HG03139 (cell line): ENCODE results near the gene MAP3K14.

Experiments
- ATAC-seq: cut with Tn5 transposase; IDR thresholded peaks from one replicate; pipeline ENCODE4 v1.9.1; 2021; ENCODE audit not compliant: unreplicated experiment

MAP3K14 gene

DNA sequence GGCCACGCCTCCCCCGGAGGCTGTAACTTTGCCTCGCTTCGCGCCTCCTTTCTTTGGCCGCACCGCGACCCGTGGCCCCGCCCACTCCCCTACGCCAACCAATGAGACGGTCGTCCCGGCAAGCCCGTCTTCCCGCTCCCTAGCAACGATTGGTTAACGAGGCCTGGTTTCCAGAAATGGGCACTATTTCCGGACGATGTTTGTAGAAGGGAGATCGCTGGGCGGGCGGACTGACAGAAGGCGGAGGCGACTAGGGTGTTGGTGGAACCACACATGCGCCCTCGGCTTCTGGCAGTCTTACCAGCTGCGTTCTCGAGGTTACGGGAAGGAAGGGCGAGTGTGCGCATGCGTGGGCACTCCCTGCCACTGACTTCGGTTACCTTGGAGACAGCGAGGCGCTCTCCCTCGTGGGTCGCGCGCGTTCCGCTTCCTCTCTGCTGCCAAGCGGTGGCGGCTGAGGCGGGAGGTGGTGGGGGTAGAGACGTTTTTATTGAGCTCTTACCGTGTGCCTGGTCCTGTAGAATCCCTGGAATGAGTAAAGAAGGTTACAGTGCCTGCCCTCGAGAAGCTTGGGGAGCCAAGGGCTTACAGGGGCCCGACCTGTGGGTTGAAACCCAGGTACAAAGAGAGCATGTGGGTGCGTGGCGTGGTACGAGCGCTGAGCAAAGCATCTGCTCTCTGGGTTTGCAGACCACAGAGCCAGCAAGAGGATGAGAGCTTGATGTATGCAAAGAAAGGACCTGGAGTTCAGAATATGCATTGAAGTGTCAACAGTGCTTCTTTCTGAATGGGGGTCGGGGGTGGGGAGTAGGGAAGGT, 500 bp upstream of the MAP3K14 start:
- ATAC-seq: peak; percentile 64

DNA sequence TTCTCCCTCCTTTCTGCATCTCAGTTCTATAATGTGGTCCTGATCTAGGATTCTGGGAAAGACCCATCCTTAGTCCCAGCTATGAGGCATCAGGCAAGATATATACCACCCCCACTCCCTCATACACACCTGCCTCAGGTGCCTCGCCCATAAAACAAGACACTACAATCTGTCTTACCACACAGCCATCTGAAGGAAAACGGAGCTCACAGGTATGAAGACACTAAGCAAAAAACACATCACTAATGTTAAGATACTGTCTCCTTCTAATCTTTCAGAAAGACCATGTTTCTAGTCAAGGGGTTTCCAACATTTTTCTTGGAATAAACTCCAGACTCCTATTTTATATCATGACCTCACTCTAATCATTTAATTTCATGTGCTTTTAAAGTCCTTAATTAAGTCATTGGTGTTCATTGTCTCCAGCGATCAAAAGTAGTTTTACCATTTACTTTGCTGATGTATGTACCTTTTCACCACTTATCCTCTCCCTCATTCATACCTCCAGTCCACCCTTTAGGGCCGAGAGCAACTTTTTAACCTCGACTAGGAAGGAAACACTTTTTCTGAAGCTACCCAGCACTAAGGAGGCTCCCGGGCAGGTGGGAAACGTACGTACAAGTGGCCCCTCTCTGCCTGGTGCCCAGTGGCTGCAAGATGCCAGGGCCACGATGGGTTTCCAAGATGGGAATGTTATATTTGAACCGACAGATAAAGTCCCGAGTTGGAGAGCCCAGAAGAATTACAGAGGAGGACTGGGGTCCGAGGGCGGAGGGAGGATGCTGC, 979 bp downstream of the MAP3K14 start:
- ATAC-seq: no peak

DNA sequence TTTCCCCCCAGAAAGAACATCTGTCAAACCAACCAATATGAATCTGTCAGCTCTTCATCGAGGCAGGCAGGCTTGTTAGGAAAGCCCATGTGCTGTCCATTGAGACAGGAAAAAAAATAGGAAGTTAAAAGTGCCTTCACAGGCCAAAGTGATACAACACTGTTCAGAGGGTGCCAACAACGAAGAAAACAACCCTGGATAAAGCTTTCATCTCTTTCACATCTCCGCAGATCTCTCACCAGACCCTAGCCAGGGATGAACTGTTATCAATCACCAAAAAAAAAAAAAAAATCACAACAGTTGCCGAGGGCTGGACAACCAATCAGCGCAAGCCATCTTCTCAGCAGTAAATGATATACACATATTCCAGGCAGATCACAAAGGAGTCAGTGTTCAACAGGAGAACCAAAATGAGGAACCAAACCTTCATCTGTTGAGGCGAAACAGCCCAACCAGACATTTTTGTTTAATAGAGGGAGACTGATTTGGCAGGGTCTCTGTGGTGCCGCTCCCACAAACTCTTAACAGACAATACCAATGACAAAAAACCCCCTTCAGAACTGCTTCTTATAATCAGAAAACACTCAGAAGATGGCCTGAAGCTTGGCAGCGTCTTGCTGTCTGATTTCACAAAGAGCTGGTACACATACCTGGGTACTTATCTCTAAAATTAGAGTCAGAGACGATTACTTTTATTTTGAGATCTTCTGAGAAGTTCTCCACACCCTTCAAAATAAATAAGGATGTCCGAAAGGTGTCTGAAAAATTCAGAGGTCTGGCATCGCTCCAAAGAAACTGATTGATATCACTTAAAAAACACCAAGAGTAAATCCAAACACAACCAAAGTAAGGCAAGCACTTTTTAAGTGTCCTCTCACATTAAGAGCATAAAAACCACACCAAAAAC, 1.8 kb downstream of the MAP3K14 start:
- no peak for ATAC-seq

DNA sequence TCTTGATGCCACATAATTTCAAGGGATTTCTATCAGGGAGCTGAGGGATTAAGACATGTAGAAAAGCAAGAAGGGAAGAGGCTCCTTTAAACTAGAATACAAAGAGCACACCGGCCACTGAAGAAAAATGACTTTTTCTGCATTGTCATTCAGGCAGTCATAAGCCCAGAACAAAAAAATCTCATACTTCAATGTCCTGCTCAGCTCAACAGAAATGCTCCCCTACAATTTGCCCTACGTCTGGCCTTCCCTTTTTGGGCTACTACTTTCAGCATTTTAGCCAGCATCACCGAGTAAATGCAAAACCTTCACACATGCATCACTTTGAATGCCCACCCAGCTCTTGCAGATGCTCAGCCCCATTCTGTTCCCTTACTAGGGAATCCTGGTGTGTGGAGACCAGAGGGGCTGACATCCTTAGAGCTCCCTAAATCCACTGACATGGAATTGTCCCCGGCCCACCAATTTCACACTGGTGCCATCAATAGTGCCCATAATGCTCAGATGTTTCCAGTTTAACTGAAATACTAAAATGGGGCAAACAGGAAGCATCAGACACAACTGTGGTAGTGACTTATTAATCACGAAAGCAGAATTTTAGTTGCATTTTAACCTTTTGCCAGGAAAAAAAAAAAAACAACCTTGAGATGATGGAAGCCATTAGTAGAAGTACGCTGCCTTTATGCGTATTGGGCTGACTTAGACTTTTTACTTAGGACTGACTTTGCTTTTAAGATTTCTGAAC, 2.7 kb downstream of the MAP3K14 start:
- no peak for ATAC-seq

DNA sequence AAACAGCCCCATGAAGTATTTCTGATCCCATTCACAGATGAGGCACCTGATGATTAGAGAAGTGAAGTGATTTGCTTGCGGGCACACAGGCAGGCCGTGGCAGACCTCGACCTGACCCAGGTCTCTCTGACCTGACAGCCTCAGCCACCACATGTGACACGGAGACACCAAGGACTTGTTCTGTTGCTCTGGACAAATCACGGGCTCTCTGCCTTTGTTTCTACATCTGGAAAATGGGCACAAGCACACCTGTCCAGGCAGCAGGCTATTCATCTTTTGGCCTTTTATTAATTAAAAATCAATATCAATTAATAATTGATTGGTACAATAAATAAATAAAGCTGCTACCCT, 3.4 kb downstream of the MAP3K14 start:
- no peak for ATAC-seq

DNA sequence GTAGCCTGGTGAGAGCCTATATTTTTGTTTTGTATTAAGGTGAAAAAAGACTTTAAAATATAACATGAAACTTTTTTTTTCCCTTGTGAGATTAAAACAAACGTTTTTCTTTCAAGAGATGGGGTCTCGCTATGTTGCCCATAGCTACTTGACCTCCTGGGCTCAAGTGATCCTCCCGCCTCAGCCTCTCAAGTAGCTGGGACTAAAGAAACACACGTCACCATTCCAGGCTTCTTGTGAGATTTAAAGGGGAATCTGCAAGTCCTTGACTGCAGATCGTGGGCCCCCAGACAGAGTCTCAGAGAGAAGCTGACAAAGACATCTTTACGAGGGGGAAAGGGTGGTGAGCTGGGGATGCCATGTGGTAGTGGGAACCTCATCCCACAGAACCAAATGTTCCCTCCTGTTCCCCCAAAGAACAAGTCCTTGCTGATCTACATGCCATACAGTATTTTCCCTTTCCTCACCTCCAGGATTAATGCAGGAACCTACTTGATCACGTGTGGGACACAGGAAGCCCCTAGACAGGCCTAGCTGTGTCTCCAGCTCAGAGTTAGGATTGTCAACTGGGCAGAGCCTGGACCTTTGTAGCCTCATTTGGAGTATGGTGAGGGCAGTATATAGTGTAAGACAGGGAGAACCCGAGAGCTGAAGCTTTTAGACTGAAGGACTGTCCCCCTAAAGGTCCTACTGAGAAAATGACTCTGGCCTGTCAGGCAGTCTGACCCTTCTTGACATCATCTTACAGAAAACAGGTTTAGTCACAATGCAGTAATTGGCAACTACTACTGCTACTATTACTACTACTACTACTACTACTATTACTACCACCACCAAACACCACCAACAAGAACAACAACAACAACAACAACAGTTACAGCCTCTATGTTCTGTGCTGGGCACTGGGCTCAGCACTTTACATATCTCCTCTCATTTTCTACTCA, 4.1 kb downstream of the MAP3K14 start:
- ATAC-seq: no peak

DNA sequence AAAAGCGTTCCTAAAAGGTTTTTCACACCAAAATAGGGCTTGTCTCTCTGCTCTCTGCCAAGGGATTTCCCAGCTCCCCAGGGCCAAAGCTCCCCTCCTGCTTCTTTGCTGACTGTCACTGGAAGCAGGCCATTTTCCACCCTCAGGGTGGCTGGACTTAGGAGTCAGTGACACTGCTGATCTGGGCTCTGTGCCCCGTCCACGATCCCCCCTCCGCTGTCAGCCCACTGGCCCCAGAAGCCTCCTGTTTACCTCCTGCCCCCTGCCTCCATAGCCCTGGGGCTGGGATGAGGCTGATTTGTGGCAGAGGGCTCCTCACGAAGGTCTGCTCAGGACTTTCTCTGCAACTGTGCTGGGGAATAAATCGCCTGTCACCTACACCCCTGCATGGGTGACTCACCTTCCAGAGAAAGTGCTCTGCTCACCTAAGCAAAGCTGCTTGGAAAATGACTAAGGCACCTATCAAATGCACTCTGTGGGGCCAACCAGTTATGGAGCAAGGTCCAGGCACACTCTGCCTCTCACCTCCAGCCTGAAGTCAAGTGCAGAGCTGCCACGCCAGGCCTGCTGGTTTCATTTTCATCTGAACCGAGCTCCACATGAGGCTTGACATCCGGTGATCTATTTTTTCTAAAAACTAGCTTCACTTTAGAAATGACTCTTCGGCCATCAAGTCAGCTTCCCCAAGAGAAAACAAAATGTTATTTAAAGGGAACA, 4.9 kb downstream of the MAP3K14 start:
- ATAC-seq: no peak

DNA sequence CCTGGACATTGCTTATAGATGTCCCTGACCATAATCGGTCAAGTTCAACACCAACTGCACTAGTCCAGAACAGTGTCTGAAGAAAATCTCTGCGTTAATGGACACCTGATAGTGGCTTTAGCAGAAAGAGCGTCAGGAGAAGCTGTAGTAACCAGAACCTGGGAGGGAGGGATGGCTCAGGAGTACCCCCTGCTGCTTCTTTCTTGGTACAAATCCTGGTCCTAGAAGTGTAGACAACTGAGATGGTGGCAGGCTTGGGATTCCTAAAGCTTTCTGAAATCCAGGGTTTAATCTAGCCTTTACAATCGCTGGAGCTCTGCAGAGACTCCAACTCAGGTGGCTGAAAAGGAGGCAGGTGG, 5.4 kb downstream of the MAP3K14 start:
- ATAC-seq: no peak

DNA sequence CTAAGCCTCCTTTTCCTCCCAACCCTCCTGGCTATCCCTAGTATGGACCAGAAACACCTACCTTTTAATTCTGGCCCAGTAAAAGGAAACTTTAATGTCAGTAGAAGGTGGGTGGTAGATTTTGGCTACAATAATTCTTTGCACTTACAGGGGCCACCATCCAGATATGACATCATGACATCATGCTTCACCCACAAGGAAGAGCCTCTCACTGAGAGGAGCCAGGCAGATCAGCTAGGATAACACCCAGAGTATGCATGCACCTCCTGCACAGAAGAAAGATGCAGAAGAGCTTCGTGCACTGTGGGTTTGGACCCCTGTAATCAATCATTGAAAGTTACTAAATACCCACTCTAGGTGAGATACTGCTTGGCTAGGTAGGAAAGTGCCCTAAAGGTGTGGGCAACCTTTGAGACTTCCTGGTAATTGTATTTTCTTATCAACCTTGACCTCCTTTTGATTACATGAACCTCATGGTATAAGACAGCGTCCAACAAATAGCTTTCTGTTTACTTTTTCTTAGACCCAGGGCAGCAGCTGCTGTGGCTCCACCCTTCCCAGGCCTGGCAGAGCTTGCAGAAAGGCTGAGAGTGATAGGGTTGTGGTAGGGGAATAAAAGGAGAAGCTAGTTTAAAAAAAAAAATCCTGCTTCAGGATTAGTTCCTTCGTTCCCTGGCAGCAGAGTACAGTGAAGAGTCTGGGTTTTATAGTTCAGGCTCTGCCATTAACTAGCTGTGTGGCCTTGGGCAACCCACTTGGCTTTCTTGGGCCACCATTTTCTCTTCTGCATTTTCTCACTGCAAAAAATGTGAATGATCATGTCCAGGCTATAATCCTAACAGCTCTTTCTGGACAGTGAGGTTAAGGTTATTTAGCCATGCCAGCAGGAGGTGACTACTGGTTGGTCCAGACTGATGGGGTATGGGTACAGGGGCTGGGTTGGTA, 6.2 kb downstream of the MAP3K14 start:
- no peak for ATAC-seq

DNA sequence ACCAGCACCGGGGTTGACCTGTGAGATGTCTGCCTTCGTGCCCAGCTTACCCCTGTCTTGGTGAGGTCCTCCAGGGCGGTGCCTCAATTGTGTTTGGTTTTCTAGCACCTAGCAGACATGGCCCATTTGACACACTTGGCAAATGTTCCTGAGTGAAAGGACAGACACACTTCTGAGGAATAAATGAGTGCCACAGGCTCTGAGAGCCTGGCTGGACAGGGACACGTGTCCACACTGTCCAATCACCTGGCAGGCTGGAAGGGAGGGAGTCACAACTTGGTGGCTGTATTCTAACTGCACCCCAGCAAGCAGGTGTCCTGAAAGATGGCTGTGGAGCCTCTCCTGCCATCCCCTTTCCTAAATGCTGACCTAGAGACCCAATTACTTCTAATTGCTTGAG, 7.4 kb downstream of the MAP3K14 start:
- no peak for ATAC-seq

DNA sequence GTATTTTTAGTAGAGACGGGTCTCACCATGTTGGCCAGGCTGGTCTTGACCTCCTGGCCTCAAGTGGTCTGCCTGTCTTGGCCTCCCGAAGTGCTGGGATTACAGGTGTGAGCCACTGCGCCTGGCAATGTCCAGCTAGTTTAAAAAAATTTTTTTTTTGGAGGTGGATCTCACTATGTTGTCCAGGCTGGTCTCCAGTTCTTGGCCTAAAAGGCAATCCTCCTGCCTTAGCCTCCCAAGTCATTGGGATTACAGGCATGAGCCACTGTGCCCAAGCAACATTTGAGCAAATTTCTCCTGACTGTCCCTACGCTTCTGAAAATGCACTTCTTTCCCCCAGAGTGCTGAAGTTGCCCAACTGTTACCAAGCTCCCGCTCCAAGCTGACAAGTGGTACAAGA, 8.0 kb downstream of the MAP3K14 start:
- no peak for ATAC-seq

DNA sequence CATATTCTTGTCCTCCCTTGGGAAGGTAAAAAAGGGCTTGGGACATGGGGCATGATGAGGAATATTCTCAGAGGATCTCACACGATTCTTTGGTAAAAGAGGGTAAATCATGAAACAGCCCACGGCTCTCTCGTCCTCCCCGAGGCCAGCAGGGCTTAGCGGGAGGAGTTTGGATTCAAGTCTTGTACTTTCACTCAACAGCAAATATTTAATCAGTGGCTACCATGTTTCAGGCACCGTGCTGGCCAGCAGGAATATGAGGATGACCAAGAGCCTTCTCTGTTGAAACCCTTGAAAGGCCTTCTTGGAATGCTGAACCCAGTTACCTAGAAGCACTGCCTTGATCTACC, 8.8 kb downstream of the MAP3K14 start:
- no peak for ATAC-seq

DNA sequence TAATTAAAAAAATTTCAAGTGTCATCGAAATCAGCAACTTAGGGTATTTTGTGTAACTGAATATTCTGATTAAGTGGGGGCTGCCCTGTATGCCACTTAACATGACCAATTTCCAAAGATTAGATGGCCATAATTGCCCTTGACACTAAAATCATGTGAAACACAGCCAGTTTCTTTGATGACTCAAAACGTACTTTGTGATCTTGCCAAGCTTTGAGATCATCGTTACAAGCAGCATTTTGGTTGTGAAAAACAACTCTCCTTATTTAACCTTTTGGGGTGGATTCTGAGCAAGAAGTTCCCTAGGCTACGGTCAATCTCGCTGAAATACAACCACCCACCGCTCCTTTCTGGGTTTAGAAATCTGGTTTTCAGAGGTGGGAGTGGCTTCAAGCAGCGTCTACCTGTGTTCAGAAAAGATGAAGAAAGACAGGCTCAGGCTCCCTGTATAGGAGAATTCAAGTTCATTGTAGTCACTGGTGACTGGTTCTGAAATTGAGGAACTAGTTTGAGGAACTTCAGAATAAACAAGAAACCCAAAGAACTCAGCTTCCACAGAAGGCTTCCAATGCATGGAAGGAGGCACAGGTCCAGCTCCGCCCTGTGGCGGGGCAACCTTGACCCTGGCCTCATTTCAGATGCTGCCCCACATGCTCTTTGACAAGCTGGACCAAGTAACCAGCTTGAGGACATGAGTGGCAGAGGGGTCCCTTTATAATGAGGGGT, 9.4 kb downstream of the MAP3K14 start:
- ATAC-seq: no peak

DNA sequence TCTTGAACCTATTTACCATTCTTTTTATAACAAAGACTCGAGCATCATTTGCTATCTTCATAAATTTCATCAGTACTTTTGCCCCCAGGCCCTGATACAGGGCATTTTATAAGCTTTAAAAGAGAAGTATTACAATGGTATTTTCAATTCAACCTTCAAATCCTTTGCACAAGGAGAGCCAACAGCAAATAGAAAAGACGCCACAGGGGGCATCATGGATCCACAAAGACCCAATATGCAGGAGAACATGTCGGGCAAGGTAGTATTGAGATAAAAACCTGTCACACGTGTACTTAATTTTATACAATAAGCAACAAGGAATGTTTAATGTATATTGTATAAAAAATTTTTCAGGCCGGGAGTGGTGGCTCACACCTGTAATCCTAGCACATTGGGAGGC, 10.2 kb downstream of the MAP3K14 start:
- no peak for ATAC-seq

DNA sequence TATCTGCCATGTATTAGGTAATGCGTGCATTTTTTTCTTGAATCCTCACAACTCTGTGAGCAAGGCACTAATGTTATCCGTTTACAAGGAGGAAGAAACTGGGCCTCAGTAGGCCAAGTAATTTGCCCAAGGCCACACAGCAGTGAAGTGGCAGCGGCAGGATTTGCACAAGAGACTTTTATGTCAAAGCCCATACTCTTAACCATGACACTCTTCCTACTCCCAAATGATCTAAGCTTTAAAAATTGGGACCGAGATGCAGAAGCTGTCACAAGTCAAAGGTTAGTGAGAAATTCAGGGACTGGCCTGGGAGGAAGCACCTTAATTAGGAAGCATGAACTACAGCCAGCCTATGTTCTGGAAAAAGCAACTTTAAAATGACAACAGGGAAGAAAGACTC, 10.7 kb downstream of the MAP3K14 start:
- ATAC-seq: no peak

DNA sequence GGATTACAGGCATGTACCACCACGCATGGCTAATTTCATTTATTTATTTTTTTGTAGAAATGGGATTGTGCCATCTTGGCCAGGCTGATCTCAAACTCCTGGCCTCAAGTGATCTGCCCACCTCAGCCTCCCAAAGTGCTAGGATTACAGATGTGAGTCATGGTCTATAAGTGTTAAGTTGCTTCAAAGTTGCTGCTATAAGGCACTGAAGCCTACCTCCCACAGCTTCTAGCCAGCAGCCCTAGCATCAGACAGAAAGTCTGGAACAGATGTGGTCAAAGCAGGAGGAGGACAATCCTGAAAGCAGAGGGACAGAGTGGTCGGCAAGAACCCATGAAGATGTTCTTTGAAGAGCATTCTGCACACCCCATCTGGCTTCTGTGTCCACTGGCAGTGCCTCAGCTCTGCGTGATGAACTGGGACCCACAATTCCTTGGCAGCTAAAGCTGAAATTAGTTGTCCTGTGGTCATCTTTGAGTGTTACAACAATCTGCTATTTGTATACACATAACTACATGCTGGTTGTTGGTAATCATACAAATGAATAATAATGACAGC, 11.2 kb downstream of the MAP3K14 start:
- ATAC-seq: no peak

DNA sequence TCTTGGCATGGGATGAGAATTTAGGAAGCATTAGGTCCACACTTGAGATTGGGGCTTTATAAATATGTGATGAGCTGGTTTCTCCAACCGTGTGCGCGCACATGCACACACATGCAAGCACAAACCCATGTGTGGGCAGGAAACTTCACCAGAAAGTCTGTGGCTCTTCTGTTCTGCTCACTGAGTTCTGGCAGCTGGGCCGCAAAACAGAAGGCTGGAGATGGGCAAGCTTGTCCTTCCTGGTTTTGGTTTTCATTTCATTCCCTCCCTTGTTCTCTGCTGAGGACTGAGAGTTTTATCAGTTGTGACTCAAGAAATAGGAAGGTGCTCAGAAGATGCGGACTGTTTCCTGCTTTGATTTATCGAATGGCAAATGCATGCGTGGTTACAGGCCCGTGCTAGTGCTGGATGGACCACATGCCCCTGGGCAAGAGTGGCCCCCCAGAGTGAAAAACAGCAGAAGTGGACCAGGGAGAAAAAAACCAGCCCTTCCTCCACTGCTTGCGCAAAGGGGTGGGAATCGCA, 14.1 kb downstream of the MAP3K14 start:
- ATAC-seq: no peak
